ENCODE results near the gene GRAP. TPM values are rescaled to one million over a fixed set of nuclear protein-coding genes. Genes with fewer than 3 reads are reported as not detected.

Gene GRAP
- total RNA-seq, 1 donor from 2014 or later = 0.35 TPM

GRCh38 chr17:19020016-19020415 lies 26.7 kb downstream of the GRAP start:
- H3K9me3 Mint-ChIP-seq (ENCODE audit: low read depth) = no peaks in the 10 kb centered on the region
- H3K27ac Mint-ChIP-seq (ENCODE audit: unreplicated experiment) = no peak overlapping the region
- peak; percentile 43 for DNase-seq (ENCODE audit: low spot score)

GRCh38 chr17:19019041-19019941 lies 27.5 kb downstream of the GRAP start:
- no peak overlapping the region for H3K4me3 Mint-ChIP-seq (ENCODE audit: unreplicated experiment)
- H3K9me3 Mint-ChIP-seq (ENCODE audit: low read depth) = no peaks in the 10 kb centered on the region
- TF ChIP-seq, protein P1, sequence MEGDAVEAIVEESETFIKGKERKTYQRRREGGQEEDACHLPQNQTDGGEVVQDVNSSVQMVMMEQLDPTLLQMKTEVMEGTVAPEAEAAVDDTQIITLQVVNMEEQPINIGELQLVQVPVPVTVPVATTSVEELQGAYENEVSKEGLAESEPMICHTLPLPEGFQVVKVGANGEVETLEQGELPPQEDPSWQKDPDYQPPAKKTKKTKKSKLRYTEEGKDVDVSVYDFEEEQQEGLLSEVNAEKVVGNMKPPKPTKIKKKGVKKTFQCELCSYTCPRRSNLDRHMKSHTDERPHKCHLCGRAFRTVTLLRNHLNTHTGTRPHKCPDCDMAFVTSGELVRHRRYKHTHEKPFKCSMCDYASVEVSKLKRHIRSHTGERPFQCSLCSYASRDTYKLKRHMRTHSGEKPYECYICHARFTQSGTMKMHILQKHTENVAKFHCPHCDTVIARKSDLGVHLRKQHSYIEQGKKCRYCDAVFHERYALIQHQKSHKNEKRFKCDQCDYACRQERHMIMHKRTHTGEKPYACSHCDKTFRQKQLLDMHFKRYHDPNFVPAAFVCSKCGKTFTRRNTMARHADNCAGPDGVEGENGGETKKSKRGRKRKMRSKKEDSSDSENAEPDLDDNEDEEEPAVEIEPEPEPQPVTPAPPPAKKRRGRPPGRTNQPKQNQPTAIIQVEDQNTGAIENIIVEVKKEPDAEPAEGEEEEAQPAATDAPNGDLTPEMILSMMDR (IDR thresholded peaks at IDR 0.05) = no peak
- H3K36me3 Mint-ChIP-seq (ENCODE audit: low read depth) = no peaks in the 10 kb centered on the region
- H3K27me3 Mint-ChIP-seq (ENCODE audit: low read depth) = peaks cover 4% of the 10 kb centered on the region
- H3K27ac Mint-ChIP-seq (ENCODE audit: unreplicated experiment) = no peak overlapping the region
- no peaks in the 10 kb centered on the region for H3K4me1 Mint-ChIP-seq (ENCODE audit: low read depth)
- DNase-seq (ENCODE audit: low spot score) = peak; percentile 87

More at GRCh38 chr17:19020016-19020415, 26.7 kb downstream of the GRAP start:
- TF ChIP-seq, protein P1 (IDR thresholded peaks at IDR 0.05) = no peak
- Mint-ChIP-seq H3K27me3 (ENCODE audit: low read depth) (peaks cover 4% of the 10 kb centered on the region), H3K36me3 (ENCODE audit: low read depth) (no peaks in the 10 kb centered on the region), H3K4me3 (ENCODE audit: unreplicated experiment) (no peak overlapping the region), H3K4me1 (ENCODE audit: low read depth) (peaks cover 3% of the 10 kb centered on the region)

- TF ChIP-seq, protein P1 (IDR thresholded peaks at IDR 0.05) = no peak
- no peak for DNase-seq (ENCODE audit: low spot score)
- no peaks in the 10 kb centered on the region for H3K36me3 Mint-ChIP-seq (ENCODE audit: low read depth)
- H3K27me3 Mint-ChIP-seq (ENCODE audit: low read depth) = peaks cover 4% of the 10 kb centered on the region
- H3K4me3 Mint-ChIP-seq (ENCODE audit: unreplicated experiment) = no peak overlapping the region
- no peaks in the 10 kb centered on the region for H3K9me3 Mint-ChIP-seq (ENCODE audit: low read depth)
- H3K4me1 Mint-ChIP-seq (ENCODE audit: low read depth) = no peaks in the 10 kb centered on the region
- H3K27ac Mint-ChIP-seq (ENCODE audit: unreplicated experiment) = no peak overlapping the region
Observed at GRCh38 chr17:19018600-19018950, 28.2 kb downstream of the GRAP start.

DNA sequence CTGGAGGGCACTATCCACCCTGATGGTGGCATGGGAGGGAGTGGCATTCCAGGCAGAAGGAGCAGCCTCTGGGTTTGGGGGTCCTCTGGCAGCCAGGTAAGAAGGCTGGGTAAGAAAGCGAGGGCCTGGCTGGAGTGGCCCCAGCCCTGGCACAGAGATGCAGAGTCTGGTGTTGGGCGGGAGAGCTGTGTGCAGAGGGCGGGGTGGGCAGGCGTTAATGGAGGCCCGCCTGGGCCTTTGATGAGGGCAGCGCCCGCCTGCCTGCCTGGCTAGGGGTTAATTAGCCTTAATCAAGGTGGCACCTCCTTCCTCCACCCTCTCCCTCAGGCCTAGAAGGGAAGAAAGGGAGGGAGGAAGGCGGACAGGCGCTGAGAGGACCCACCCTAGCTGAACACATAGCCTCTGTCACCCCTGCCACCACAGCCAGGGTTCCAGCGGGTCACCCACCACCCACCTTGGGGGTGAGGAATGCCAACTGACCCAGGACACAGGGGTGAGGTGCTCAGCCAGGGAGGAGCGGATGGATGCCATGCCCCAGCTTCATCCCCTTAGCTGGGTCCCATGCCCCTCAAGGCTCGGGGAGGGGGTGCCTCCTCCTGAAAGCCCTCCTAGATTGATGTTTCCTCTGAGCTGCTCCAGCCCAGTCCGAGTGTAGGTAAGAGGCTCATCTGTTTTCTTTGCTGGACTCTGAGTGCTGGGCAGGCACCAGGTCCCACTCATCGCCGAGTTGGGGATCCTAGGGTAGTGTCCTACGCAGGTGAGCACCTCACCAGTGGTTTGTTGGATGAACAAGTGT lies 28.8 kb downstream of the GRAP start:
- Mint-ChIP-seq H3K9me3 (ENCODE audit: low read depth) (no peaks in the 10 kb centered on the region), H3K4me3 (ENCODE audit: unreplicated experiment) (no peak overlapping the region), H3K4me1 (ENCODE audit: low read depth) (no peaks in the 10 kb centered on the region), H3K27me3 (ENCODE audit: low read depth) (peaks cover 4% of the 10 kb centered on the region), H3K27ac (ENCODE audit: unreplicated experiment) (no peak overlapping the region), H3K36me3 (ENCODE audit: low read depth) (no peaks in the 10 kb centered on the region)
- DNase-seq (ENCODE audit: low spot score) = peak; percentile 61
- TF ChIP-seq, protein P1 (IDR thresholded peaks at IDR 0.05) = no peak

DNA sequence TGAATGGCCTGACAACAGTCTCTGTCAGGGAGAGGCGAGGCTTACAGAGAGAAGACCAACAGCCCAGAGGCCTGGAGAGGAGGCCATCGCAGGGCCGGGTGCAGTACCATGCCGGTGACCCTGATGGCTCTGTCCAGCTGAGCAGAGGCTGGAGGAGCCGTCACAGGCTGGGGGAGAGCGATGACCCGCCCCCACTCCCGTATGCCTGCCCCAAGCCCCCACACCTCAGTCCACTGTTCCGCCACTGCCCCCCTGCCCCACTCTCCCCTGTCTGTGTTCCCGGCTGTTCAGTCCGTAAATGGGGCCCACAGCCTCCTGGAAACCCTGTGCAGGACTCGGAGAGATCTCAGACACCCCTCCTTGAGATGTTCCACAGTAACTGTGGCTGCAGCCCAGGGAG lies 29.4 kb downstream of the GRAP start:
- Mint-ChIP-seq H3K36me3 (ENCODE audit: low read depth) (no peaks in the 10 kb centered on the region), H3K27ac (ENCODE audit: unreplicated experiment) (no peak overlapping the region), H3K4me1 (ENCODE audit: low read depth) (no peaks in the 10 kb centered on the region), H3K4me3 (ENCODE audit: unreplicated experiment) (no peak overlapping the region), H3K9me3 (ENCODE audit: low read depth) (no peaks in the 10 kb centered on the region), H3K27me3 (ENCODE audit: low read depth) (peaks cover 4% of the 10 kb centered on the region)
- TF ChIP-seq, protein P1 (IDR thresholded peaks at IDR 0.05) = no peak
- peak; percentile 68 for DNase-seq (ENCODE audit: low spot score)

Data from chondrocyte (in vitro differentiated cells).